Smooth muscle cell (in vitro differentiated cells): ENCODE measurements around the gene CACUL1. TPM values are rescaled to one million over a fixed set of nuclear protein-coding genes. Genes with fewer than 3 reads are reported as not detected.
"Not testable (repeated sequence)": the region's sequence is repeated elsewhere in the genome, so short reads cannot be mapped to it uniquely, and the experiment has no call there.

ENCODE experiments used
- DNase-seq: peaks from one replicate; lab custom pipeline; 2025; ENCODE audit not compliant: unreplicated experiment; lab: John Stamatoyannopoulos, UW
- H2AFZ ChIP-seq: fragments of 200-600 bp; sonication (generic); 2 replicates; pipeline ENCODE4 v1.6.0; 2016; ENCODE audit warnings: antibody characterized with exemption, low read depth, mild to moderate bottlenecking
- H3F3A ChIP-seq: fragments of 200-600 bp; sonication (generic); 2 replicates; pipeline ENCODE4 v1.6.0; 2017; ENCODE audit warnings: antibody characterized with exemption, low read depth
- H3K27ac ChIP-seq: fragments of 200-600 bp; sonication (generic); 2 replicates; pipeline ENCODE4 v1.5.1; 2016; ENCODE audit warnings: low read depth, mild to moderate bottlenecking
- H3K27me3 ChIP-seq: fragments of 200-600 bp; sonication (generic); 2 replicates; pipeline ENCODE4 v1.6.1; 2016; ENCODE audit warnings: low read depth, mild to moderate bottlenecking
- H3K36me3 ChIP-seq: fragments of 200-600 bp; sonication (generic); 2 replicates; pipeline ENCODE4 v1.5.1; 2016; ENCODE audit warnings: low read depth
- H3K4me1 ChIP-seq: fragments of 200-600 bp; sonication (generic); 2 replicates; pipeline ENCODE4 v1.5.1; 2016; ENCODE audit warnings: low read depth
- H3K4me2 ChIP-seq: fragments of 200-600 bp; sonication (generic); 2 replicates; pipeline ENCODE4 v1.6.0; 2016; ENCODE audit warnings: mild to moderate bottlenecking
- H3K4me3 ChIP-seq: fragments of 200-600 bp; sonication (generic); 2 replicates; pipeline ENCODE4 v1.5.1; 2016; ENCODE audit warnings: mild to moderate bottlenecking
- H3K79me2 ChIP-seq: fragments of 200-600 bp; sonication (generic); 2 replicates; pipeline ENCODE4 v1.6.0; 2016; ENCODE audit warnings: low read depth, mild to moderate bottlenecking
- H3K9ac ChIP-seq: fragments of 200-600 bp; sonication (generic); 2 replicates; pipeline ENCODE4 v1.6.0; 2016; ENCODE audit warnings: low read depth
- H3K9me3 ChIP-seq: fragments of 200-600 bp; sonication (generic); replicated peaks from 2 replicates; pipeline ENCODE4 v1.5.1; 2016; ENCODE audit warnings: low read depth
- H4K20me1 ChIP-seq: fragments of 200-600 bp; sonication (generic); 2 replicates; pipeline ENCODE4 v1.6.0; 2016; ENCODE audit warnings: low read depth
- CTCF ChIP-seq: fragments of 200-600 bp; sonication (generic); IDR thresholded peaks from 2 replicates; pipeline ENCODE4 v1.5.1; 2017; ENCODE audit warnings: borderline replicate concordance, mild to moderate bottlenecking, antibody characterized with exemption; ENCODE audit not compliant: insufficient read depth, poor library complexity, severe bottlenecking
- WGBS: methylation state at CpG from one replicate; pipeline ENCODE4 v1.1.7; 2016; ENCODE audit warnings: low lambda C conversion rate; 5-methylcytosine and 5-hydroxymethylcytosine counted together
- polyA plus RNA-seq: library from polyadenylated mRNA; unstranded; fragments of >200 nt; fragmentation: Nextera tagmentation; extraction: Ambion mirVana; gene quantifications from 2 replicates; pipeline ENCODE4 v1.2.1, GENCODE V29; 2016
- total RNA-seq: library from RNA; depleted of rRNA; stranded (reverse); fragments of >200 nt; gene quantifications from 2 replicates; pipeline ENCODE4 v1.2.3, GENCODE V29; 2014

CACUL1 gene
- total and polyA plus RNA-seq, 2 experiments from 2014 or later: 24.8 to 25.6 TPM

GRCh38 chr10:118800920-118801319 lies 46.1 kb upstream of the CACUL1 start:
- H3K4me1 ChIP-seq: no peaks in the 10 kb centered on the region
- no peak overlapping the region for H2AFZ ChIP-seq
- H3F3A ChIP-seq: no peaks in the 10 kb centered on the region
- H3K4me2 ChIP-seq: no peak overlapping the region
- no peaks in the 10 kb centered on the region for H3K36me3 ChIP-seq
- H3K79me2 ChIP-seq: no peaks in the 10 kb centered on the region
- TF ChIP-seq CTCF: peak; percentile 25
- H3K27me3 ChIP-seq: no peaks in the 10 kb centered on the region
- no peaks in the 10 kb centered on the region for H3K9me3 ChIP-seq
- H3K9ac ChIP-seq: no peak overlapping the region
- no peak for DNase-seq
- H3K4me3 ChIP-seq: no peak overlapping the region
- 95% methylated on average over 4 of the region's 4 CpGs for WGBS
- no peaks in the 10 kb centered on the region for H4K20me1 ChIP-seq
- H3K27ac ChIP-seq: no peak overlapping the region

GRCh38 chr10:118799777-118800176 lies 45.0 kb upstream of the CACUL1 start:
- 33% methylated on average over 3 of the region's 3 CpGs for WGBS
- H3K4me3 ChIP-seq: no peak overlapping the region
- DNase-seq: no peak

DNA sequence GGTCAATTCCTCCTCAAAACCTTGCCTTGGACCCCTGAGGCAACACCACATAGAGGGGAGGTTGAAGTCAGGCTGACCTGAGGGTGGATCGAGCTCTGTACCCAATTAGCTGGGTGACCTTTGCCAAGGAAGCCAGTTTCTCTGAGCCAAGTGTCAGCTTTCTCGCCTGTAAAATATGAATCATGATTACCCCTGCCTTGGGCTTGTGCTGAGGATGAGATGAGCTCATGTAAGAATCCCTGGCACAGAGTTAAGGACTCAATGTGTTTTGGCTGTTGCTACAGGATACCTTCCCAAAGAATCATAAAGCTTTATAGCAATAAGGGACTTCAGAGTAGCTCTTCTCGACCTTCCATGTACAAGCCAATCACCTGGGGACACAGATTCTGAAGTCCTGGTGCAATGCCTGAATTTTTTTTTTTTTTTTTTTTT lies 43.5 kb upstream of the CACUL1 start:
- H3K27ac ChIP-seq: no peak overlapping the region
- H3F3A ChIP-seq: no peaks in the 10 kb centered on the region
- no peak for TF ChIP-seq CTCF
- H3K4me3 ChIP-seq: no peak overlapping the region
- H2AFZ ChIP-seq: no peak overlapping the region
- H3K36me3 ChIP-seq: no peaks in the 10 kb centered on the region
- H3K9ac ChIP-seq: no peak overlapping the region
- DNase-seq: no peak
- H3K79me2 ChIP-seq: no peaks in the 10 kb centered on the region
- no peak overlapping the region for H3K4me2 ChIP-seq
- no peaks in the 10 kb centered on the region for H3K9me3 ChIP-seq
- no peaks in the 10 kb centered on the region for H3K4me1 ChIP-seq
- no peaks in the 10 kb centered on the region for H4K20me1 ChIP-seq
- no peaks in the 10 kb centered on the region for H3K27me3 ChIP-seq
- WGBS: 80% methylated on average over 3 of the region's 3 CpGs

More at GRCh38 chr10:118799777-118800176, 45.0 kb upstream of the CACUL1 start:
- no peaks in the 10 kb centered on the region for H3K36me3 ChIP-seq
- H3K4me2 ChIP-seq: no peak overlapping the region
- H3F3A ChIP-seq: no peaks in the 10 kb centered on the region
- H2AFZ ChIP-seq: no peak overlapping the region
- no peak overlapping the region for H3K9ac ChIP-seq
- no peaks in the 10 kb centered on the region for H3K4me1 ChIP-seq
- no peak overlapping the region for H3K27ac ChIP-seq
- no peaks in the 10 kb centered on the region for H3K9me3 ChIP-seq
- no peaks in the 10 kb centered on the region for H3K79me2 ChIP-seq
- no peaks in the 10 kb centered on the region for H4K20me1 ChIP-seq
- H3K27me3 ChIP-seq: no peaks in the 10 kb centered on the region
- TF ChIP-seq CTCF: no peak

DNA sequence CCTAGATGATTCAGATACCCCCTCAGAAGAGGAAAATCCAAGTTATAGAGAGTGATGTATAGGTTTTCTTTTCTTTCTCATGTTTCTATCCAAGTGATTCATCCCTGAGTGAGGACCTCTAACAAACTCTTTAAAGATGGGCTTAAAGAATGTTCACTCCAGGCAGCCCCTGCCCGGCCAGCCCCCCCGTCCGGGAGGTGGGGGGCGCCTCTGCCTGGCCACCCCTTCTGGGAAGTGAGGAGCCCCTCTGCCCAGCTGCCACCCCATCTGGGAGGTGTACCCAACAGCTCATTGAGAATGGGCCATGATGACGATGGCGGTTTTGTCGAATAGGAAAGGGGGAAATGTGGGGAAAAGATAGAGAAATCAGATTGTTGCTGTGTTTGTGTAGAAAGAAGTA lies 40.2 kb upstream of the CACUL1 start:
- not testable (repeated sequence) for H3K27ac ChIP-seq, H2AFZ ChIP-seq, H3K79me2 ChIP-seq, H3K9me3 ChIP-seq, H3K9ac ChIP-seq, H3K4me3 ChIP-seq, H3K27me3 ChIP-seq, H3F3A ChIP-seq, H3K4me1 ChIP-seq, DNase-seq, H3K36me3 ChIP-seq, H3K4me2 ChIP-seq, H4K20me1 ChIP-seq
- 94% methylated on average over 7 of the region's 7 CpGs for WGBS
